Stomach (tissue), 9 donors: ENCODE measurements around the gene HINT3. TPM values are rescaled to one million over a fixed set of nuclear protein-coding genes. Genes with fewer than 3 reads are reported as not detected.
"Not testable (repeated sequence)": the region's sequence is repeated elsewhere in the genome, so short reads cannot be mapped to it uniquely, and the experiment has no call there.

ENCODE experiments used
- DNase-seq, 2 donors: peaks; one replicate each; pipeline versions ENCODE4 v3.0.0 to v3.0.0-alpha.2; 2013 to 2019
- H3K27ac ChIP-seq, 5 donors: fragments of 200-600 bp in 4 of 5; sonication (generic) in 4 of 5; one replicate each; pipeline ENCODE4 v1.5.1; 2013 to 2019; ENCODE audit warnings: mild to moderate bottlenecking in 1 of 5, moderate library complexity in 1 of 5
- H3K27me3 ChIP-seq, 3 donors: fragments of 200-600 bp; sonication (generic); one replicate each; pipeline ENCODE4 v1.5.1; 2017 to 2019; ENCODE audit warnings: mixed run types in 1 of 3
- H3K36me3 ChIP-seq, 4 donors: fragments of 200-600 bp; sonication (generic); 1 replicate in 3 of 4; 2 replicates in 1 of 4; pipeline ENCODE4 v1.5.1; 2016 to 2019
- H3K4me1 ChIP-seq, 4 donors: fragments of 200-600 bp; sonication (generic); one replicate each; pipeline ENCODE4 v1.5.1; 2016 to 2019
- H3K4me3 ChIP-seq, 4 donors: fragments of 200-600 bp; sonication (generic) in 3 of 4; one replicate each; pipeline ENCODE4 v1.5.1; 2016 to 2019; ENCODE audit warnings: mild to moderate bottlenecking in 1 of 4
- H3K9me3 ChIP-seq, 4 donors: fragments of 200-600 bp; sonication (generic); one replicate each; pipeline ENCODE4 v1.5.1; 2016 to 2019
- EP300 ChIP-seq: sonication (generic); formaldehyde crosslinking; IDR thresholded peaks from one replicate; pipeline ENCODE4 v1.6.1; 2017; ENCODE audit warnings: antibody characterized with exemption
- POLR2A ChIP-seq, 4 donors: fragments of 450-650 bp; IDR thresholded peaks; one replicate each; pipeline ENCODE4 v1.6.1; 2016; ENCODE audit warnings: antibody characterized with exemption in 4 of 4, control low read depth in 2 of 4, mild to moderate bottlenecking in 1 of 4, moderate library complexity in 1 of 4
- POLR2AphosphoS5 ChIP-seq, 3 donors: sonication (generic); formaldehyde crosslinking; IDR thresholded peaks; one replicate each; pipeline ENCODE4 v1.6.1; 2016; ENCODE audit warnings: antibody characterized with exemption in 3 of 3
- WGBS, 5 donors: extraction: QIAGEN DNeasy Blood & Tissue Kit in 3 of 5; methylation state at CpG; one replicate each; pipeline versions ENCODE4 v1.1.5 to v1.1.7; 2013 to 2018; 5-methylcytosine and 5-hydroxymethylcytosine counted together
- intact Hi-C: fragments of 100-400 bp; cut with DNase I; formaldehyde crosslinking; loops from one replicate; pipeline ENCODE4 v1.15.1; 2023; ENCODE audit warnings: low total_unique reads
- polyA plus RNA-seq, 3 donors: library from polyadenylated mRNA; stranded (reverse); fragments of 200-250 nt; gene quantifications; one replicate each; pipeline ENCODE4 v1.2.3, GENCODE V29; 2013
- small RNA-seq, 4 donors: library from RNA; depleted of rRNA; stranded (forward); fragments of <200 nt; gene quantifications; one replicate each; pipeline ENCODE3, GENCODE V24; 2016
- total RNA-seq, 5 donors: library from RNA; depleted of rRNA; stranded (reverse); fragments of >200 nt; gene quantifications; one replicate each; pipeline versions ENCODE4 v1.1.0 to v1.2.3, GENCODE V29; 2014 to 2016
- TF ChIP-seq, protein P1 (sequence below), 7 experiments: fragments of 450-650 bp in 4 of 7; fragments of 200-600 bp in 3 of 7; sonication (generic) in 3 of 7; IDR thresholded peaks; one replicate each; pipeline ENCODE4 v1.5.1; 2016 to 2019; ENCODE audit warnings: antibody characterized with exemption in 7 of 7, control low read depth in 2 of 7, mild to moderate bottlenecking in 1 of 7
- donor health status: healthy with polysubstance abuse.
- donor health status: Bipolar disorder and iron deficiency.
- donor health status: healthy.

Gene HINT3
- total and polyA plus RNA-seq, 8 donors: 9.3 to 36.0 (median 21.0) TPM

GRCh38 chr6:126017668-126018067, 61.1 kb downstream of the HINT3 start:
- TF ChIP-seq POLR2AphosphoS5 (IDR thresholded peaks at IDR 0.05) (peak in 1 of 3 donors; percentile 31), POLR2A (IDR thresholded peaks at IDR 0.05) (no peak), EP300 (no peak)
- TF ChIP-seq, protein P1, sequence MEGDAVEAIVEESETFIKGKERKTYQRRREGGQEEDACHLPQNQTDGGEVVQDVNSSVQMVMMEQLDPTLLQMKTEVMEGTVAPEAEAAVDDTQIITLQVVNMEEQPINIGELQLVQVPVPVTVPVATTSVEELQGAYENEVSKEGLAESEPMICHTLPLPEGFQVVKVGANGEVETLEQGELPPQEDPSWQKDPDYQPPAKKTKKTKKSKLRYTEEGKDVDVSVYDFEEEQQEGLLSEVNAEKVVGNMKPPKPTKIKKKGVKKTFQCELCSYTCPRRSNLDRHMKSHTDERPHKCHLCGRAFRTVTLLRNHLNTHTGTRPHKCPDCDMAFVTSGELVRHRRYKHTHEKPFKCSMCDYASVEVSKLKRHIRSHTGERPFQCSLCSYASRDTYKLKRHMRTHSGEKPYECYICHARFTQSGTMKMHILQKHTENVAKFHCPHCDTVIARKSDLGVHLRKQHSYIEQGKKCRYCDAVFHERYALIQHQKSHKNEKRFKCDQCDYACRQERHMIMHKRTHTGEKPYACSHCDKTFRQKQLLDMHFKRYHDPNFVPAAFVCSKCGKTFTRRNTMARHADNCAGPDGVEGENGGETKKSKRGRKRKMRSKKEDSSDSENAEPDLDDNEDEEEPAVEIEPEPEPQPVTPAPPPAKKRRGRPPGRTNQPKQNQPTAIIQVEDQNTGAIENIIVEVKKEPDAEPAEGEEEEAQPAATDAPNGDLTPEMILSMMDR (IDR thresholded peaks at IDR 0.05): no peak
- Histone ChIP-seq H3K36me3 (peaks cover 14 to 88% (median 77%) of the 10 kb centered on the region in 4 donors), H3K27me3 (no peaks in the 10 kb centered on the region), H3K4me1 (peaks cover 0 to 35% (median 14%) of the 10 kb centered on the region in 4 donors), H3K27ac (no peak overlapping the region), H3K4me3 (no peak overlapping the region), H3K9me3 (no peaks in the 10 kb centered on the region)
- DNase-seq: peak in 1 of 2 donors; percentile 31
- intact Hi-C loops: no loop called here

DNA sequence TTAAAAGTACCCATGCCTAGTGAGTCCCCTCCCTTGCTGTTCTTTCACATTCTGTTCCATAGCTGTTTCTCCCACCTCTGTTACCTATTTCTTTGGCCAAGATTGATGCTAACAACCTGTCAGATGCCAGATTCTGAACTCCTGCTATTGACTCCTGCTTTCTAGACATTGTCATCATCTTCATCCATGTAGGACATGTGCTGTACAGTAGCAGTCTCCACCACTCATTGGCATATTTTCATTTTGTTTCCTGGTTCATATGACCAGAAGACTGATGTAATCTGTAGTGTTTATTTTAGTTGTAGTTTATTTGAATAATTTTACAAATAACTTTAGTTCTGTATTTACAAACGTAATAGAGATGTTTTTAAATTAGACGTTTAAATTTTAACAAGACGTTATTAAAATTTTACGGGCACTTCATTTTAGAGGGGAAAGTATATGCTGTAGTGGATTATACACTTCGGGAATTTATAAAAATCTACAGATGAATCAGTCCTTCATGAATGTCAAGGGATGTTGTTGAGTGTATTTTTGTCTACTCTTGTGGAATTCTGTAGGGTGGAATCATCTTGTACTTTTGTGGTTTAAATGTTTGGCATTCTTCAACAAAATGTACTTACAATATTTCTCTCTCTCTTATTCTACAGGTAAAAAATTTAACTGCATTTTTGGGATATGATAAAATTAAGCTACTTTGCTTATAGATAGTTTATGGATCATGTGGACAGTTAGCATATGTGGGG, 63.9 kb downstream of the HINT3 start:
- intact Hi-C loops: no loop called here
- Histone ChIP-seq H3K27ac (no peak overlapping the region), H3K9me3 (no peaks in the 10 kb centered on the region), H3K36me3 (peaks cover 14 to 78% (median 72%) of the 10 kb centered on the region in 4 donors), H3K4me3 (no peak overlapping the region), H3K27me3 (no peaks in the 10 kb centered on the region), H3K4me1 (peaks cover 0 to 34% (median 6%) of the 10 kb centered on the region in 4 donors)
- no peak for DNase-seq
- 95 to 98% (median 96%) methylated on average over 5 of the region's 5 CpGs for WGBS, 5 donors
- TF ChIP-seq POLR2A (IDR thresholded peaks at IDR 0.05): no peak
- no peak for TF ChIP-seq POLR2AphosphoS5 (IDR thresholded peaks at IDR 0.05)

DNA sequence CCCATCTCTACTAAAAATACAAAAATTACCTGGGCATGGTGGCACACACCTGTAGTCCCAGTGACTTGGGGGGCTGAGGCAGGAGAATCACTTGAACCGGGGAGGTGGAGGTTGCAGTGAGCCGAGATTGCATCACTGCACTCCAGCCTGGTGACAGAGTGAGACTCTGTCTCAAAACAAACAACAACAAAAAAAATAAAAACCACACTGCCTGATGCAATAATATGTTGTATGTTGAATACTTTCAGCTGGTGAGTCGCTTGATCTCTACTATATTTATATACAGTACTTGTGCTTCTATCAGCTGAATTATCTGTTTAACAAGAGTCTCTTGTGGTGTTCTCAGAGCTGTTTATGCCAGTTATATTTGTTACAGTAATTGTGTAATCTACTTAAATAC, 66.9 kb downstream of the HINT3 start:
- H3K4me1 ChIP-seq: peaks cover 0 to 18% (median 0%) of the 10 kb centered on the region in 4 donors
- H3K27ac ChIP-seq, H3K27me3 ChIP-seq, H3K9me3 ChIP-seq, H3K4me3 ChIP-seq, DNase-seq, intact Hi-C loops: not testable (repeated sequence)
- peaks cover 14 to 76% (median 74%) of the 10 kb centered on the region in 4 donors for H3K36me3 ChIP-seq
- WGBS, 5 donors: 87 to 95% (median 89%) methylated on average over 3 of the region's 3 CpGs

DNA sequence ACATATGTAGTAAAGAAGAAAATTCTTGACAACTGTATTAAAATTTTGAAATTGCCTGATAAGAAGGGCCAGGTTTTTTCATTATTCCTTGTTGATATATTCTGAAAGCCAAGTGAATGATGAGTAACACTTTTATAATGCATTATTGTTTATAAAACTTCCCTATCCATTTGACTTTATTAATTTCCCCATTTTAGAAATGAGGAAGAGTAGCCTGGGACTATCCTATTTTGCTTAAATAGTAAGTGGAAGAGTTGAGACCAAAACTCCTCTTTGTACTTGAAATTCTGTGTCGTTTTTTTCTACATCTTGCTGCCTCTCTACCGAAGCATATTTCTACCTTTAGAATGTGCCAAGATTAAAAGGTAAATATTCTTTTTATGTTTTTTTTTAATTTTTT, 69.4 kb downstream of the HINT3 start:
- intact Hi-C loops: no loop called here
- no peak for TF ChIP-seq EP300
- TF ChIP-seq POLR2AphosphoS5 (IDR thresholded peaks at IDR 0.05): no peak
- no peak for TF ChIP-seq POLR2A (IDR thresholded peaks at IDR 0.05)
- TF ChIP-seq, protein P1 (IDR thresholded peaks at IDR 0.05): no peak
- Histone ChIP-seq H3K27me3 (no peaks in the 10 kb centered on the region), H3K36me3 (peaks cover 10 to 59% (median 50%) of the 10 kb centered on the region in 4 donors), H3K9me3 (no peaks in the 10 kb centered on the region), H3K27ac (no peak overlapping the region), H3K4me1 (peaks cover 0 to 13% (median 2%) of the 10 kb centered on the region in 4 donors), H3K4me3 (no peak overlapping the region)
- DNase-seq: no peak
- WGBS, 5 donors: 79 to 93% (median 88%) methylated on average over 2 of the region's 2 CpGs

DNA sequence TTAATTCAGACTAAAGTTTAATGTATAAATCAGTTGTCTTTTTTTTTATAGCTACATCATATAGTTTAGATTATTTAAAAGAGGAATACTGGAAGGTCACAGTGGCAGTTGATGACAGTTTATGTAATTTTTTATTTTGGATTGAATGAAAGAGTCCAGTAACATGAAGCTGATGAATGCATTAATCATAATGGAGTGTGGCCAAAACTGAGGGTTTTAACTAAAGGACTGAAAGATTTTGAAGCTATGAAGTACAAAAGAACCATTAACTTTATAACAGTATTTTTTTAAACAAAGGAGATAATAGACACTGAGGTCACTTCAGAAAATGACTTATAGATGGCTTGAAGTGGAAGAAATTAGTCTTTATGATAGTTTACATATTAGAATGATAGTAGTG, 71.0 kb downstream of the HINT3 start:
- intact Hi-C loops: no loop called here

More for the DNA sequence above, 71.0 kb downstream of the HINT3 start:
- H3K4me3 ChIP-seq: no peak overlapping the region
- DNase-seq: no peak
- no peak for TF ChIP-seq POLR2AphosphoS5 (IDR thresholded peaks at IDR 0.05)
- no peak for TF ChIP-seq POLR2A (IDR thresholded peaks at IDR 0.05)
- no peak for TF ChIP-seq EP300
- TF ChIP-seq, protein P1 (IDR thresholded peaks at IDR 0.05): no peak
- peaks cover 0 to 13% (median 2%) of the 10 kb centered on the region in 4 donors for H3K4me1 ChIP-seq
- H3K36me3 ChIP-seq: peaks cover 0 to 54% (median 37%) of the 10 kb centered on the region in 4 donors
- H3K9me3 ChIP-seq: no peaks in the 10 kb centered on the region
- H3K27ac ChIP-seq: no peak overlapping the region
- no peaks in the 10 kb centered on the region for H3K27me3 ChIP-seq

Small RNAs within 50 kb of the gene (small RNA-seq; reads per million reads assigned to genes)
- 0 reads per million in 4 donors for gene RNA5SP216

Other genes with a start within 250 kb of the HINT3 start
- gene HEY2, start 207.1 kb upstream of the HINT3 start, total RNA-seq: 1 to 10 TPM in 3 of 5 donors, not detected in 2; 1.0 to 1.7 (median 1.3) TPM
- 1 to 10 TPM in 2 of 3 donors, under 1 TPM in 1; 0.83 to 3.8 (median 1.1) TPM for gene HEY2, start 207.1 kb upstream of the HINT3 start, polyA plus RNA-seq
- 100 to 1,000 TPM in 1 of 5 donors, 10 to 100 TPM in 3, 1 to 10 TPM in 1; 1.2 to 131 (median 27.5) TPM for gene NCOA7, start 165.8 kb upstream of the HINT3 start, total RNA-seq
- gene NCOA7, start 165.8 kb upstream of the HINT3 start, polyA plus RNA-seq: 10 to 100 TPM; 13.7 to 26.0 (median 17.6) TPM
- 100 to 1,000 TPM in 1 of 5 donors, 10 to 100 TPM in 4; 49.7 to 124 (median 52.5) TPM for gene TRMT11, start 29.8 kb downstream of the HINT3 start, total RNA-seq
- 10 to 100 TPM in 1 of 3 donors, 1 to 10 TPM in 2; 7.0 to 10.2 (median 9.3) TPM for gene TRMT11, start 29.8 kb downstream of the HINT3 start, polyA plus RNA-seq